HG02973 (cell line): ENCODE results near the gene PATE3.

Experiments
- ATAC-seq: cut with Tn5 transposase; IDR thresholded peaks from one replicate; pipeline ENCODE4 v1.9.1; 2021; ENCODE audit warnings: moderate library complexity; ENCODE audit not compliant: unreplicated experiment

Gene PATE3

GRCh38 chr11:125787827-125788226 lies at the start of gene PATE3:
Gene PATE3 (plus strand): TSS chr11:125788127. CDS start chr11:125788152, 25 bp downstream.
- ATAC-seq = no peak

DNA sequence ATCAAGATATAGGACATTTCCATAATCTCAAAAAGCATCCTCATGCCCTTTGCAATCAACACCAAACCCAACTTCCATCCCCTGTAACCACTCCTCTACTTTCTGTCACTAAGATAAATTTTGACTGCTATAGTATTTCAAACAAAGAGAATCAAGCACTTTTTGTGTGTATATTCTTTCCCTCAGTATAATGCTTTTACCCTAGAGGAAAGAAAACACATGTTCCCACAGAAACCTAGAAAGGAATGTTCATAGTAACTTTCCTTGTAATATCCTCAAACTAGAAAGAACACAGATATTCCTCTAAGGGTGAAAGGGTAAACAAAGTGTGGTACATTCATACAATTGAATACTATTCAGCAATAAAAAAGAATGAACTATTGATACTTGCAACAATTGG lies 47.3 kb upstream of the PATE3 start:
- ATAC-seq = no peak

- no peak for ATAC-seq
Observed at GRCh38 chr11:125743681-125744080, 44.2 kb upstream of the PATE3 start.

GRCh38 chr11:125745979-125746378 lies 41.9 kb upstream of the PATE3 start, which contains the start of gene PATE1:
Gene PATE1 (plus strand): TSS chr11:125746279. CDS start chr11:125746305, 26 bp downstream.
- no peak for ATAC-seq

GRCh38 chr11:125750629-125751028 lies 37.3 kb upstream of the PATE3 start:
- no peak for ATAC-seq

DNA sequence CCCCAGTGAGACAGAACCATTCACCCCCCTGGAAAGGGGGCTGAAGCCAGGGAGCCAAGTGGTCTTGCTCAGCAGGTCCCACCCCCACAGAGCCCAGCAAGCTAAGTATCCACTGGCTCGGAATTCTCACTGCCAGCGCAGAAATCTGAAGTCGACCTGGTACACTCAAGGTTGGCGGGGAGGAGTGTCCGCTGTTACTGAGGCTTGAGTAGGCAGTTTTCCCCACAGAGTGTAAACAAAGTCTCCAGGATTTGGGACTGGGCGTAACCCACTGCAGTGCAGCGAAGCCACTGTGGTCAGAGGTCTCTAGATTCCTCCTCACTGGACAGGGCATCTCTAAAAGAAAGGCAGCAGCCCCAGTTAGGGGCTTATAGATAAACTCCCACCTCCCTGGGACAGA lies 31.9 kb upstream of the PATE3 start:
- ATAC-seq = no peak

DNA sequence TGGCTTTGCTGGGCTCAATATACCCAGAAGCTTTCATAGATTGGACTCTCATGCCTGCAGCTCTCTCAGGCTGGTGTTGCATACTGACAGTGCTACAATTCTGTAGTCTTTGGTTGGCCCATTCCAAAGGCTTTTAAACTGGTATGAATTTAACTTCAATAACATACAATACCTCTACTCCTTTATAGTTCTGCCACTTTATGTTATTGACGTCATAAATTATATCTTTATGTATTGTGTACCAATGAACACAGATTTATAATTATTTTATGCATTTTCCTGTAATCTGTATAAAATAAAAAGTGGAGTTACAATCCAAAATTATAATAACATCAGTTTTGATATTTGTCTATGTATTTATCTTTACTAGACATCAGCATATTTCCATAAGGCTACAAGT lies 25.5 kb upstream of the PATE3 start:
- ATAC-seq = no peak

- ATAC-seq = no peak
Observed at GRCh38 chr11:125763483-125763882, 24.4 kb upstream of the PATE3 start.

DNA sequence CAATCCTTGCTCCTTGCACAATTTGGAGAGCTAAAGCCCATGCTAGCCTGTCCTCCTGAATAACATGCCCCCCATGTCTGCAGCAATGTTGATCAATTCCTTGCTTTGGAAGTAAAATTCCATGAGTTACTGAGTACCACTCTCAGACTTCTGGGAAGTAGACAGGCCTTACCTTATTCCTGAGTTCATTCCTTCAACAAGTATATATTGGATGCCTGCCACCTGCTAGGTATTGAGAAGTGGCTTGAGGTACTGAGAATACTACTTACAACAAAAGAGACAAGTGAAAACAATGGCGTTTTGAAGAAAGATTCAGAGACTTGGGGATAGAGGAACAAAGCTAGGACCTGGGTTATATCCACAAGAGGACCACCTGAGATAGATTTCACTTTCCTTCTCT lies 21.7 kb upstream of the PATE3 start:
- no peak for ATAC-seq

DNA sequence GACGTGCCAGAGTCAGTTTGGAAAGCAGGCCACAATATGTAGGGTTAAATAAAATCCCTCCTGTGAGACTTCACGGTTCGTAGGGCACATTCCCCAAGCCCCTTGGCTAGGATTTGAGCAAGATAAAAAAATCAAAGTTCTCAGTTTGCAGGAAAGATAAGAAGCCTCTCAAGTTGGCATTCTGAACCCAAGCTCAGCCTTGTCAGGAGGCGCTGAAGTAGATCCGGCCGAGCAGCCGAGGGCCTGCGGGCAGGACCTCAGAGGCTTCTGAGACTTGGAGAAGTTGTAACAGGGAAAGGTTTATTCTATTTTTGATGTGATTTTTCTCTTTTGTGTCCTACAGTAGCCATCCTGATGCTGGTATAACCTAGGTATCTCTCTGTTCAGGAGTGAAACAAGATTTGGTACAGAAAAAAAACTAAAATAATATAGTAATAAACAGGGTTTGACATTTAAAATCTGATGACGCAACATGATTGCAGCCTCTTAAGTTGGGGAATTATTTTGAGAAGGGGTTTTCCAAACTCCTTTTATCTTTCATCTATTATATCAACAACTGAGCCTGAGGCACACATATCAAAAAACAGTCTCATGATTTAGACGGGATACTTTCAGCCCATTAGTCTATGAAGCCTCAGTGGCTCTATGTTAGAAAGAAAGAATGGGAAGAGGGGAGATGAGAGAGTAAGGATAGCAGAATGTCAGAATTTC lies 19.4 kb upstream of the PATE3 start:
- no peak for ATAC-seq

DNA sequence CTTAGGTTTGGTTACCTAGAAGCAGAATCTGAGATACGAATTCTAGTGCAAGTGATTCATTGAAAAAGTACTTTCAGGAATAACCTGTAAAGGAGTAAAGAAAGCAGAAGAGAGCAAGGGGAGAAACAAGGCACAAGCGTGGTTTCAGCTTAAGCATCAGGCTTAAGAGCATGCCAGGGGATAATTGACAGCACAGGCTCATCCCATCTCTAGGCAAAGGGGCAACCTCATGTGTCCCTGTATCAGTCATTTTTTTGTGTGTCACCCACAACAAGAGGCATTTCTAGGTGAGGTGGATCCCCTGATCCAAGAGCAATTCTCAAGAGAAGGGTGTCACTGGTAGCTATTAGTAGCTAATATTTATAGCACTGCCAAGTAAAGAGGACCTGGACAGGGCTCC lies 17.3 kb upstream of the PATE3 start:
- no peak for ATAC-seq

DNA sequence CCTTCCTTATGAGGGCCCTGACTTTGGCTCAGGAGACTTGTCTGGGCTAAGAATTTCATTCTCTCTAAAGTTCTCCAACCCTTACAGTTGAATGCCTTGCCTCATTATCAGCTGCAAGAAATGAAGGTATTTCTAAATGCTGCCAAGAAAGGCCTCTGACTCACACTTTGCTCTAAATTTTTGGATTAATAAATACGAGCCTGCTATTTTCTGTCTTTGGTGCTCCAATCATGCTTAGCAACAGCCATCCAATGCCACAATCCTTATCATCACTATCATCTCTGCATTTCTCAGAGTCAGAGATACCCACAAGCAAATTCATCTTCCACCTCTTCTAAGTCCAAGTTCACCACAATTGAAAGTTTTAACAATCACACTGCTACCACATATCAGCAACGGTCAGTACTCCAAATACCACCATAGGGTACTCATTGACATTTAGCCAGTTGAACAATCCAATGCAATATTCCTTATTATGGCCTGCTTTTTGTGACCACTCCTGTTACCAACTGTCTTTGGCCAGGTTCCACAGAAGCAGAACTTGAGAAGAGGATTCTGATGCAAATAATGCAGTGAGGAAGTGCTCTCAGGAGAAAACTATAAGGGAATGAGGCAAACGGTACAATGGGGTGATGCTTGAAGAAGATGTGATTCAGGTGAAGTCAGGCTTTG lies 15.0 kb upstream of the PATE3 start:
- no peak for ATAC-seq

- no peak for ATAC-seq
Observed at GRCh38 chr11:125773516-125773915, 14.4 kb upstream of the PATE3 start.

GRCh38 chr11:125777309-125777708 lies 10.6 kb upstream of the PATE3 start:
- ATAC-seq = no peak

DNA sequence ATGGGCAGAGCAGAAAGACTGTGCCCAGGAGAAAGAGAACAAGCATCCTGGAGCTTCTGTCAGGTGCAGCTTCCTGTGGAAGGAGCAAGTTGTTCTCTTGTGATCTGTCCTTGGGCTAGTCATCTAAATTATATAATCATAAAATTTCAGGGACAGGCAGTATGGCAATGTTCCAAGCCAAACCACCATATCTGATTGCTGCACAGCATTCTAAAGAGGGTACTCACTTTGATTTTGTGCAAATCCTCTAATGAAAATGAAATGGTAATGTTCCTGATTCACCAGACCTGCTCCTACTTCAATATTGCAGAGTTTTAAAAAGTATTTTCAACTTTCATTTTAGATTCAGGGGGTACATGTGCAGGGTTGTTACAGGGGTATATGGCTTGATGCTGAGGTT lies 9.2 kb upstream of the PATE3 start, which contains the start of gene PATE2:
Gene PATE2 (minus strand): TSS at position 101 of the 400 bp plus-strand sequence. CDS start 55 bp downstream, at position 46.
- no peak for ATAC-seq

- ATAC-seq = no peak
Observed at GRCh38 chr11:125784678-125785077, 3.2 kb upstream of the PATE3 start.

DNA sequence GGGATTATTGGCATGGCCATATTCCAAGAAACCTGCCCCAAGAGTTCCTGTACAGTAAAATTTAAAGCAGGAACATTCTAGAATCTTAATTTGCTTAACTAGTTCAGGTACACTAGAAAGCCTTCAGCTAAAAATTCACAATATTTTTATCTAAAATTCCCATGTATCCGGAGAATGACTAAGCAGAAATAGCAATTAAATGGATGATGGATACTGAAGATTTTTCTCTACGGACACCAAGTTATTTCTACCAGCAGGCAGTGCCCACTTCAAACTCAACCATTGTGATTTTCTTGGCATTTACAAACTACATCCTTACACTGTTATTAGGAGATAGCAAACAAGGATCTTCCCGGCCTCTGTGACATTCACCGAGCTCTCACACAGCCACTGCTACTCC lies 2.9 kb downstream of the PATE3 start:
- ATAC-seq = no peak

- ATAC-seq = no peak
Observed at GRCh38 chr11:125797641-125798040, 9.7 kb downstream of the PATE3 start.

DNA sequence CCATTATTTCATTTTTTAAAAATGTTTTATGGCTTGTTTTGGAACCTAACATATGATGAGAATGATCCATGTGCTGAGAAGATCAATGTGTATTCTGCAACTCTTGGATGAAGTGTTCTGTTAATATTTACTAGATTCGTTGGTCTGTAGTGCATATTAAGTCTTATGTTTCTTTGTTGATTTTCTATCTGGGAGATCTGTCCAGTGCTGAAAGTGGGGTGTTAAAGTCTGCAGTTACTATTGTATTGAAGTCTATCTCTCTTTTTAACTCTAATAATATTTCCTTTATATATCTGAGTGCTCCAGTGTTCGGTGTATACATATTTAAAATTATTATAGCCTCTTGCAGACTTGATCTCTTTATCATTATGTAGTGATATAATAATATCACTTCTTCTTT lies 11.9 kb downstream of the PATE3 start:
- ATAC-seq = no peak

DNA sequence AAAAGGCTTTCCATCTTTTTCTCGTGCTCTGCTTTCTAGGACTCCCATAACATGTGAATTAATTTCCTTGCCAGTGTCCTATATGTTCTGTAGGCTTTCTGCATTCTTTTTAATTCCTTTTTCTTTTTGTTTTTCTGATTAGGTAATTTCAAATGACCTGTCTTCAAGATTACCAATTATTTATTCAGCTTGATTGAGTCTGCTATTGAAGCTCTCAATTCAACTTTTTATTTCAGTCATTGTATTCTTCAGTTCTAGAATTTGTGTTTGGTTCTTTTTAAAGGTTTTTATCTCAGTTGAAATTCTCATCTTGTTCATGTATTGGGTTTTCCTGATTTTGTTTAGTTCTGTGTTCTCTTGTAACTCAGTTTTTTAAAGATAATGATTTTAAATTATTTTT lies 14.5 kb downstream of the PATE3 start:
- ATAC-seq = no peak

GRCh38 chr11:125807909-125808308 lies 20.0 kb downstream of the PATE3 start:
- no peak for ATAC-seq

DNA sequence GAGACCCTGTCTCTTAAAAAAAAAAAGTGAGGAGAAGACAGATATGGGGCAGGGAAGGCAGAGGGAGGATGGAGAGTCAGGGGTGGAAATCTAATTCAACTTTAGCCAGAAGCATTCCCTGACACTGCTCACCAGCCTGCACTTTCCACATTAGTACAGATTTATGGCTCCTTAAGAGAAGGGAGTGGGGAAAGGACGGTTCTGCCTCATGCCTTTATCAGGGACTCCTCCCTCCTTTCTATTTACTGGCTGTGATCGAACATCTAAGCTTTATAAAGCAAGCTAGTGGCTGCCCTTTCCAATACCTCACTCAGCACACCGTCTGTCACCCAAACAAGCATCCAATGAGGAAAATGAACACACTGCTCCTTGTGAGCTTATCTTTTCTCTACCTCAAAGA lies 45.1 kb downstream of the PATE3 start, which contains the start of gene PATE4:
Gene PATE4 (plus strand): TSS at position 301 of the 400 bp plus-strand sequence. CDS start 44 bp downstream, at position 345.
- no peak for ATAC-seq
